C4-2B (cell line): Measurements from ENCODE around the gene SYT2.

Experiments used
- CTCF ChIP-seq: fragments of 450-650 bp; conservative IDR thresholded peaks from 2 replicates; pipeline ENCODE4 v1.5.1; 2017; ENCODE audit warnings: mild to moderate bottlenecking
- ZFX ChIP-seq: fragments of 450-650 bp; IDR thresholded peaks from 2 replicates; pipeline ENCODE4 v1.6.1; 2017

- TF ChIP-seq CTCF, result no peak; the same call in 1 of the 2 replicates
- no peak for TF ChIP-seq ZFX
Measured at GRCh38 chr1:202656951-202657646, 53.2 kb downstream of the SYT2 start.
